Stimulated activated CD4-positive, alpha-beta T cell treated with anti-CD3 and anti-CD28 coated beads, TNF-alpha, amount 100 ng/mL, for 48 hours (primary cell): ENCODE measurements around the gene TRPM8.
"Not testable (repeated sequence)": the region's sequence is repeated elsewhere in the genome, so short reads cannot be mapped to it uniquely, and the experiment has no call there.

Experiments used
- DNase-seq, 3 donors: peaks; one replicate each; pipeline ENCODE4 v3.0.0-alpha.2; 2020; ENCODE audit warnings: low read depth in 3 of 3

Gene TRPM8

DNA sequence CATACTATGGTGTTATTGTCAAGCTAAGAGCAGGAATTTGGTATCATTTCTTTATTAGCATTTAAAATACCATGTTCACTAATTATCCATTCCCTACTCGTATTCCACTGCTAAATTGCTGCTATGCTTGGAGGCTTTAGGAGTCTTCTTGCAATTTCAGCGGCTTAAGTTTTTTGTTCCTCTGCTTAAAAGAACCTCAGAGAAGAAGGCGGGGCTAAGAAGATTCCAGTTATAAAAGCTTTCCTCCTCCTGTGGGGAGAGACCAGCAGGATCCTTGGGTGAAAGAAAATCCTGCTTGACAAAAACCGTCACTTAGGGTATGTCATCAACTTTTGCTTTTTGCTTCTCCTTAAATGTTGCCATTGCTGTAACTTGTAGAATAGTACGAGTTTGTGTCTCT is at the start of gene TRPM8:
TSS of gene TRPM8 (plus strand) at position 258 of the 400 bp plus-strand sequence. CDS start 9,165 bp downstream, outside the sequence.
- DNase-seq: no peak

DNA sequence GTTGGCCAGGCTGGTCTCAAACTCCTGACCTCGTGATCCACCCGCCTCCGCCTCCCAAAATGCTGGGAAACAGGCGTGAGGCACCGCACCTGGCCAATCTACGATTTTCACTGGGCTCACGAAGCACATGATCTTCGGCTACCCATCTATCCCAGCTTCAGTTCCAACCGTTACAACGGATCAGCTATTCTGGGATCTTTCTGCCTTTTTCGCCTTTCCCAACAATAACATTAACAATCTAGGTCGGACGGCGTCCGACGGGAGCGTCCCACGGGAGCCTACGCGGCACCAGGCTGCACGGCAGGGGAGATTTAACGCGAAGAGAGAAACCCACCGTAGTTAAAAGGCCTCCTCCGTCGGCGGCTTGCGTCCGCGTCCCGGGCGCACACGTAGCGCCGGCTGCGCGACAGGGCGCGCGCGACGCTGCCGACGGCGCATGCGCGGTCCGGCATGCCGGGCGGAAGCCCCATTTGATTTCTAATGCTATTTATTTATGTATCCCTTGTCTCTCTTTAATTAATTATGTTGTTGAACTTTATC is 49.1 kb upstream of the TRPM8 start, which contains the start of gene MSL3B:
TSS of gene MSL3B (minus strand) at position 394 of the 540 bp plus-strand sequence.
- peak; percentile 21 to 37 (median 31) for DNase-seq

DNA sequence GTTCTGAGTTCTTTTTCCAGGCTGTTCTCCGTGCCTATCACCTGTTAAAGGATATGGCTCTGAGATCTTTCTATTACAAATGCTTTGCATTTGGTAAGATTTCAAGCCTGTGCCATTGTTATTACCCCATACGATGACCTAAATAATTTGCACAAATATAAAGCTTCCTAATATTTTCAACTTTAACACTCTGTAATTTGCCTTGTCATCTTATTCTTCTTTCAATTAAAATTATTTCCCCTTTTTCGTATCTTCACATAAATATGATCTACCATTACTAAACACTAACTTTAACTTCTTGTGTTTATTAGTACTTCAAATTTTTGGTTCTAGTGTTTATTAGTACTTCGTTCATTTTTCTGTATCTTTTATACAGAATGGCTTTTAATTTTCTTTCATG is 45.7 kb upstream of the TRPM8 start:
- DNase-seq: no peak

DNA sequence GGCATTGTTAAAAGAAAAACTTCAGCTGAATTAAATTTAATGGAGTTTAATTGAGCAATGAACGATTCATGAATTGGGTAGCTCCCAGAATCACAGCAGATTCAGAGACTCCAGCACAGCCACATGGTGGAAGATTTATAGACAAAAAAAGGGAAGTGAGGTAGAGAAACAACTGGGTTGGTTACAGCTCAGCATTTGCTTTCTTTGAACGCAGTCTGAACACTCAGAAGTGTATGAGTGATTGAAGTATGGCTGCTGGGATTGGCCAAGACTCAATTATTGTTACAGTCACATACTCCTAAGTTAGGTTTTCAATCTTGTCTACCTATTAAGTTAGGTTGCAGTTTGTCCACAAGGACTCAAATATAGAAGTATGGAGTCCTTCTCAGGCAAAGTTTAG is 45.0 kb upstream of the TRPM8 start:
- DNase-seq: not testable (repeated sequence)

DNA sequence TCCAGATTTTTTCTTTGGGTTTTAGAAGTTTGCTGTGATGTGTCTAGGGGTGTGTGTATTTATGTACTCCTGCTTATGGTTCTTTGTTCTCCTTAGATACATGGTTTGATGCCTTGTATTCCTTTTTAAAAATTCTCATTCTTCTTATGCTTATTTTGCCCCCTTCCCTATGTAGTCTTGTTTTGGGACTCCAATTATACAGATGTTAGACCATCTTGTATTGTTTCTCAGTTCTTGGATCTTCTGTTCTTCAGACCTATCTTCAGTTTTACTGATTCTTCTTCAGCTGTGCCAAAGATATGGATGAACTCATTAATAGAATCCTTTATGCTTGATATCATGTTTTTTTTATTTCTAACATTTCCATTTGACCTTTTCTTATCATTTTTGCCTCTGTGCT is 34.8 kb upstream of the TRPM8 start:
- DNase-seq: no peak

DNA sequence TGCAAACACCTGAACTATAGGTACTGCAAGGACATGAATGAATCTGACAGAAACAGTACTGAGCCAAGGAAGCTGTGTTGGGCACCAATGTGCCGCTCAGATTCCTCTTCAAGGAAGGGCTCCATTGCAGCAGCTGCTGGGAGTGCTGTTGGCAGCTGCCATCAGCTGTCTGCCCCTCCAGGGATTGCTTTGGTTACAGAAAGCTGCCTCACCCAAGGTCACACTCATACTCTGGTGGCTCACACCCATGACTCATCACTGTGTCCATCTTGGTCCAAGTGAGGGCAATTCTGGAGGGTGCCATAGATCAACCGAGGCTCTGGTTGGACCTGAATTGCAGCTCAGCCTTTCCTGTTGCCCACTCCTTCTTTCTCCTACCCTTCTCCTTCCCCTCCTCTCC is 24.4 kb upstream of the TRPM8 start:
- no peak for DNase-seq

DNA sequence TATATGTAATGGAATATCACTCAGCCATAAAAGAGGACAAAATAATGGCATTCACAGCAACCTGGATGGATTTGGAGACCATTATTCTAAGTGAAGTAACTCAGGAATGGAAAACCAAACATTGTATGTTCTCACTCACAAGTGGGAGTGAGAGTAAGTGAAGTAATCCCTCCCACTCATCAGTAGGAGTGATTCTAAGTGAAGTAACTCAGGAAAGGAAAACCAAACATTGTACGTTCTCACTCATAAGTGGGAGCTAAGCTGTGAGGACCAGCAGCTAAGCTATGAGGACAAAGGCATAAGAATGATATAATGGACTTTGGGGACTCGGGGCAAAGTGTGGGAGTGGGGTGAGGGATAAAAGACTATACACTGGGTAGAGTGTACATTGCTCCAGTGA is 20.9 kb upstream of the TRPM8 start:
- not testable (repeated sequence) for DNase-seq

DNA sequence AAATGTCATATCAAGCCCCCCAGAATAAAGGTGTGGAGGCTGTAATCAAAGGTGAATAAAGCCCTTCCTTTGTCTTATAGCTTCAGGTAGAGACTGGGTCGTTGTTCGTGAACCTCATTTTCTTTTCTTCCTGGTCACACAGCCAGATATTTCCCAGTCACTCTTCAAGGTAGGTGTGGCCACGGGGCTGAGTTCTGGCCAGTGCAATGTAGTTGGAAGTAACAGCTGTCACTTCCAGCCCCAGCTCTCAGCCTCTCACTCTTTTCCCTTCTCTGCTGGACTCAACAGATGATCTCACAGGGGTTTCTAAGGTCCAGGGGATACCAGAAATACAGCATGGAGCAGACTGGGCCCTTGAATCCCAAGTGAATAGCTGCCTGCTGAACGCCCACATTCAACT is 15.8 kb upstream of the TRPM8 start:
- no peak for DNase-seq

DNA sequence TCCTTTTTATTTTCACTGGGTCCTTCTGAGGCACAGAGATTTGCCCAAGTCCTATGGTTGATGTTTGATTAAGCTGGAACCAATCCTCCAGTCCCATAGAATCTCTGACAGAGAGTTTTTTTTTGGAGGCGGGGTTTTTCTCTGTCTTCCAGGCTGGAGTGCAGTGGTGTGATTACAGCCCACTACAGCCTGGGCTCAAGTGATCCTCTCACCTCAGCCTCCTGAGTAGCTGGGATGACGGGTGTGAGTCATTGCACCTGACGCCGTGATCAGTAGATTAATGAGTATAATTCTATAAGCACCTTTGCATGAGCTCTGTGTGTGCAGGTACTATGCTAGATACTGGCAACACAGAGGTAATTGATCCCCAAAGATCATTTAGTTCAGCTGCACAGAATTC is 15.3 kb upstream of the TRPM8 start:
- DNase-seq: no peak

DNA sequence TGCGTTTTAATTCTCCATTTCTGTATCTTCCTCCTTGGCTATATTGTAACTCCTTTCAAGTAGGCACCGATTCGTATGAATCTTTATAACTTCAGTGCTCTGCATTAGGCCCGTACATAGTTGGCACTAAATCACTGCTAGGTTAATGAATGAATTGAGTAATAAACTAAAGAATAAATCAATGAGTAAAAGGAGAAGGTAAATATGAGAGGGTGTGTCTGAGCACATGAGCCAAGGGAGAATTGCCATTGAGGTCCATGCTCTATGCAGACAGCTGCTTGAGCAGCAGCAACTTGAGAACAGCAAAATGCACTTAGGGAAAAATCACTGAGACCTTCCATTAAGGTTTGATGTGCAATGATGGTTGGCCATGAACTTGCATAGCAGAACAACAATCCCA is 11.2 kb upstream of the TRPM8 start:
- DNase-seq: no peak

DNA sequence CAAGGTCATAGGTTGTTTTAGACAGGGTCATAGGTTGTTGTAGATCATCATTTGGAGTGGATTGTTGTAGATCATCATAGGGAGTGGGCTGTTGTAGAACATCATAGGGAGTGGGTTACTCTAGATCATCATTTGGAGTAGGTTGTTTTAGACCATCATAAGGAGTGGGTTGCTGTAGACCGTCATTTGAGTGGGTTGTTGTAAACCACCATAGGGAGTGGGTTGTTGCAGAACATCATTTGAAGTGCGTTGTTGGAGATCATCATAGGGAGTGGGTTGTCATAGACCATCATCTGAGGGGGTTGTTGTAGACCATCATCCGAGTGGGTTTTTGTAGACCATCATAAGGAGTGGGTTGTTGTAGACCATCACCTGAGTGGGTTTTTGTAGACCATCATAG is 9.5 kb upstream of the TRPM8 start:
- DNase-seq: no peak

DNA sequence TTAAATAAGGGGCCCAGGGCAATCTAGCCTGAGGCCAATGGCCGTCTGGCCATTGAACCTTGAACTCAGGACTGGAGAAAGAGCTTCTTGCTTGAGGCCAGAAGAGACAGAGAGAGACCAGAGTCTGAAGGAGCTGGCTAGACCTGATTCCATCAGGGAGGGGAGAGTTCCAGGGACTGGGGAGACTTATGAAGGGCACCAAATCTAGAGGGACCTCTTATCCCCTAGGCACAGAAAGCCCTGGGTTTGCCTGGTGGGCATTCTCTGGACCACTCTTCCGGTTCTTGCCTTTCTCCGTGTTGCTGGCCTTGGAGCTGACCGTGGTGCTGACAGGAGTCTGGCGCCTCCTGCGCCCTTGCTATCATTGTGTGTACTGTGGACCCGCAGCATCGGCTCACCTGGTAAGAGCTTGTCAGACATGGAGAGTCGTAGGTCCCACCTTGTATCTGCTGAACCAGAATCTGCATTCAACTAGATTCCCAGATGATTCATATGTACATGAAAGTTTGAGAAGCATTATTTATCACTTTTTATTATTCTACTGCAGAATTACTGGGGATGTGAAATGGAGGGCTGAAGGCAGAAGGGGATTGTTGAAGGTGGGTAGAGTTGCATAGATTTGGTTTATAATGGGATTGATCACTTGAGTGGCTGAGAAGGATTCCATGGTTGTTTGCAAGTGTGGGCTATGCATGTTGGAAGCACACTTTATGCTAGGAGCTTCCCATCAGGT is 4.3 kb upstream of the TRPM8 start:
- no peak for DNase-seq

DNA sequence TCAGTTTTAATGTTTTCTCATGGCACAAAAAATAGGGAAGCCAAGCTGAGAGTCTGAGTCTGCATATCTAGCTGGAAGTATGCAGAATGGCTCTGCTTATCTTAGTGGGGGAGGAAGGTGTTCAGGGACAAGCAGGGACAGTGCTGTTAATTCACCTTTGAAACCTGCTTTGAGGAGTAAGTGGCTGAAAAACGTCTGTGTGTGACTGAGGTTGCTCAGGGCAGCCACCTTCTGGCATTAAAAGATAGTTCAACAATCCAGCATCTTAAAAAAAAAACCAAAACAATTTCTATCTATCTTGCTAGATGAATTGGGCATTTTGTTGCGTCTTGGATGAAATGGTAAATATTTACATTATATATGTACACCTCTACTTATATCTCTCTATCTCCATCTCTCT is 2.0 kb upstream of the TRPM8 start:
- no peak for DNase-seq

DNA sequence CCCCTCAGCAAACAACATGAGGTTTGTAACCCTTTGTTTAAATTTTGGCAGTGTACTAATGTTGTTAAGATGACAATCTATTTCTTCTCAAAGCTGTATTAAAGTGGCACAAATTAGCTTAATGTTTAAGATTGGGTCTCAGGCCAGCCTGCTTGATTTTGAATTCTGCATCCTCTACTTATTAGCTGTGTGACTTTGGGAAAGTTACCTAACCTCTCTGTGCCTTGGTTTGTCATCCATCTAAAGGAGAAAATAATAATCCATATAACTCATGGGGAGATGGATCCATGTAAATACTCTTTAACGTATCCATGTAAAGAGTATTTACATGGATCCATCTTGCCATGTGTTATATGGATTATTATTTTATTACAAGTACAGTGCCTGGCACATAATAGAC is 2.1 kb downstream of the TRPM8 start:
- DNase-seq: no peak

DNA sequence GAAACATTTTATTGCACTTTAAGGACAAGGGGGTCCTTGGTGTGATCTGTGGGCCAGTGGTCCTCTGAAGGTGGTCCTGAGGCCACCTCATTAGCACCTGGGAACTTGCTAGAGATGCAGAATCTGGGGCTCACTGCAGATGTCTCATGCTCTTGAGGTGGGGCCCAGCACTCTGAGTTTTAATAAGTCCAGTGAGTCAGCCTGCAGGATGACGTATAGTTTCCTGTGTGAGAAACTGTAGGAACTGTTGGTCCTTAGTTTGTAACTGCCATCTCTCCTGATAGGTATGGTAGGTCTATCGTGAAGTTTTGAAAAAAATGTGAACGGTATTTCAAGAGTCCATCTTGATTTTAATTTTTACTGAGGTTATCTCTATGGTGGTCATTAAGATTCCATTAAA is 2.8 kb downstream of the TRPM8 start:
- DNase-seq: peak in 1 of 3 donors; percentile 10

DNA sequence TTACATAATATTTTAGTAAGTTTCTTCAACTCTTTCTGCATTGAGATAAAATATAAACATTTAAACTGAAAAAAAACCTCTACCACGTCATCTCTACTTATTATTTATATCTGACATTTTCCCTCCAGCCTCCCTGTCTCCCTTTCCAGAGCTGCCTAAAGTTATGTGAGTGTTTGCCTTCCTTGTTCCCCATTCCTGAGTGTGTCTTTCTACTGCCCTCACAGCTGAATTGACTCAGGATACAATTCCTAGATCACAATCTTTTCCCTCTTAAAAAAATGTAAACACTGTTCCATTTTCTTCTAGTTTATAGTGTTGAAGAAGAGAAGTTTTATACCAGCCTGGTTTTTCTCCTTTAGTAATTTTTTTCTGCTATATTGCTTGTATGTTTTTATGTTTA is 5.3 kb downstream of the TRPM8 start:
- no peak for DNase-seq

DNA sequence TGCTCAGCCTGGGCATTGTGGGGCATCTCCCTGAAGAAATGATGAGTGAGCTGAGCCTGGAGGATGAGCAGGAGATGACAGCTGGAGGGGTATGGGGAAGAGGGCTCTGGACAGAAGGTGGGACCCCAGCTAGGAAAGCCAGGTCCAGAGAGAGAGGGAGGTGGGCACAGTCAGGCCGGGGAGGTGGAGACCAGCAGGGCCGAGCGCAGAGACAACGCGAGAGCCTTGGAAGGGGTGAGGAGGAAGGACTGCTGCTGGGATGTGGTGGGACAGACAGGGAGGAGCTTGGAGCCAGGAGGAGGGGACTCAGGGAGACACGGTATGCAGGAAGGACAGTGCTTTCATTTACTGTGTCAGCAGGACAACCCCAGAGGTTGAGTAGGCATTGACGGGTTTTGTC is 8.2 kb downstream of the TRPM8 start:
- DNase-seq: no peak

DNA sequence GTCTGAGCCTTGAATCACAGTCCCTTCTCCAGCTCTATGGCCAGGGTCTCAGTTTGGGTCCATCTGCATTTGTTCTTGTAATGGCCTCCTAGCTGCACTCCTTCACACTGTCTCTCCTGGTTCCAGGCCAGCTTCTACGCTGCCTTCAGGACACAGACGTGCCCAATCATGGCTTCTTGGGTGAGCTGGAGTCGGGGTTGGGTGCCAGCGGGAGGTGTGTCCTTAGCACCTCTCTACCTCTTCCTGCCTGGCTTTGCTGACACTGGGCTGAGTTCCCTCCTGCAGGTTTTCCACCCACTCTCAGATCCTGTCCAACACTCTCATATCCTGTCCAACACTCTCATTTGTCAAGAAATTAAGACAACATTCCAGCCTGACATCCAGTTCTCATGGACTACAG is 9.6 kb downstream of the TRPM8 start:
- no peak for DNase-seq

DNA sequence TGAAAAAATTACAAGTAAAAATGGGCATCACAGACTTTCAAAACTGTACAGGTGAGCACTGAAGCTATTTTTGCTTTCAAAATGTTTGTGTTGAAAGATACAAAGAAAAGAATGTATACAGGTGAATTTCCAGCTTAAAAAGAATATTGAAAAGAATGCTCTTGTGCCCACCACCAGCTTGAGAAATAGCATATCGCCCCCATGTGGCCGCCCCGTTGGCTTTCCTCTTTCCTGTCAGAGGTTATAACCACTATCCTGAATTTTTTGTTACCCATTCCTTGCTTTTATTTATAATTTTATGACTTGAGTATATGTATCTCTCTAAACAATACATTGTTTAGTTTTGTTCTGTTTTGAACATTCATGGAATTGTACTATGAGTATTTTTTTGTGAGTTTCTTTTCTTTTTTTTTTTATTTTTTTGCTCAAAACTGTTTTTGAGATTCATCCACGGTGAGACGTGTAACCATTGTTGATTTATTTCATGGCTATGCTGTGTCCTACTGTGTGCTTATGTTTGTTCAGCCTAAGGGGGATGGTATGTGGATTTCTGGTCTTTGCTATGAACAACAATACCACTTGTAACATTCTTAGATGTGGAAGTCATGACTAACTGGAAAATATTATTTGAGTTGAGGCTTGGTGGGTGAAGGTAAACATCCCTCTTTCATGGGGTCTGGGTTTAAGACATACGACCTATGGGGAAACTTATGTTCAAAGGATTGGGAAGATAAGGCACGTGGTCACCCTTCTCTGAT is 11.6 kb downstream of the TRPM8 start:
- DNase-seq: peak in 1 of 3 donors; percentile 20

DNA sequence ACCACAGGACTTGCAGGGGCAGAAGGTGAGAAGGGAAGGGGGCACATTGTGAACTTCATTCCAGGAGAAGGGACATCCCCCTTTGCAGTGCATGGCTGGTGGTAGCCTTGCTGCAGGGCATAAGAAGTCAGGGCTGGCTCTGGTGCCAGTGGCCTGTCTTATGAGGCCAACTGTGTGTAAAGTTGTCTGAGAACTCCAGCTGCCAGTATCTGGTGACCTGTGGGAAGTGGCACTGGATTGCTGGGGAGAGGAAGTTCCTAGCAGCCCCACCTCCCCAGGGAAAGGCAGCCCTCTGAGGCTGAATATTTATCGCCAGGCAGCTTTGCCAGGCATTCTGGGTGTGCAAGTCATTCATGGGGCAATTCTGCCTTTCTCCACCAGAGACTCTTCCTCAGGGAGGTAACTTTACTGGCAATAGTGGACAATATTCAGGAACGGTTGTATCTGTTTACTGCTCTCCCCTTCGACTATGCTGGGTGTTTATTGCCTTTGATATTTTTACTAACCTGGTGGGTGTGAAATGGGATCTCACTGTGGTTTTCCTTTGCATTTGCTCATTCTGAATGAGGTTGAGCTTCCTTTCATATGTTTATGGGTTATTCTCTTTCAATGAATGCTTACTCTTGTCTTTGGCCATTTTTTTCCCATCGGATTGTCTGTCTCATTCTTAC is 12.3 kb downstream of the TRPM8 start:
- DNase-seq: no peak

DNA sequence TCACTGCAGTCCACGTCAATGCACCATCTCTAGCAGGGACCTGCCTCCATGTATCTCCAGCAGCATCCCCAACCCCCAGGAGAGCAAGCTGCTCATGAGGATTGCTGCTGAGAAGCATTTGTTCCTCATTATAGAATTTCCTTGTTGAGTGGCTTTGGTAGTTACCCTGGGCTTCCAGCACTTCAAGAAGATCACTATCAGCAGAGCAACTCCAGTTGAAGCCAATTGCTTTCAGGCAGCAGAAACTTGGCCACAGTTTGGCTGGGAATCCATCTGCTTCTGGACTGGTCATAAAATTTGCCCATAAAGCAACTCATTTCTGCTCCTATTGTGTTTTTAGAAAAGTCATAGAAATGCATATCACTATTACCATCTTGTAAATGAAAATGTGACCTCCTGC is 17.4 kb downstream of the TRPM8 start:
- DNase-seq: no peak

DNA sequence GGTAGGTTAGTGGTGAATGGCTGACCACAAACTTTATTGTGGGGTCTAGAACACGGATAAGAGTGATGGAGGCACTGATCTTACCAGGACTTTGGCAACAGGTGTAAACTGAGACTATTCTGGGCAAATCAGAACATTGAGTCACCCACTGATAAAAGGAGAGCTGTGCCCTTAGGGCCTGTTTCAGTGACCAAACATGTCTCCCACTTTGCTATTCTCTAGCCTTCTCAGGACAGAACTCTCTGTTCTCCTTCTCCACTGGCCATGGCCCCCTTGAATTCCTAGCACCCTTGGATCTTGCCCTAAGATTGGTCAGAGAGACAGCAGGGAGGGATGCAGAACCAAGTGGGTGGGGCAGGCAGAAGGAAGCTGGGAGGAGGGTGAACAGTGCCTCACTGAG is 18.3 kb downstream of the TRPM8 start:
- DNase-seq: no peak
